ENCODE data around the gene BMPR1A. TPM values are rescaled to one million over a fixed set of nuclear protein-coding genes. Genes with fewer than 3 reads are reported as not detected.

BMPR1A gene
- total and polyA plus RNA-seq, 2 experiments from 2014 or later, result 14.2 to 82.5 TPM

DNA sequence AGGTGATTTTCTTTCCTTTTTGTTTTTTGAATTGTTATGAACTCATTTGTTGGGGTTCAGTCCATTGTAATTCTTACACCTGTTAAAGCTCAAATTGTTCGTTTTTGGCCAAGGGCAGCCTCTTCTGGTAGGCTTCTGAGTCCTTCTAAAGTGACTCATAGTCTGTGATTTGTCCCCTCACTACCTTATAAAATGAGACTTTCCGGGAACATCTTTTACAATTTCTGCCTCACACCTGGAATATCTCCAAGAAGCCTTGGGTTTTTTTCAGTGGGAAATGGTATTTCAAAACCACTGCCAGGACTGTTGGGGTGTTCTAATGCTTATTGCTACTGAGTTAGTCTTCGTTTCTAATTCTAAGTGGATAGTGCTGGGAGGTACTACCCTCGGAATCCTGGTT lies 56.7 kb downstream of the BMPR1A start:
- Histone ChIP-seq H3K9me2 (ENCODE audit: insufficient read depth) (no peaks in the 10 kb centered on the region), H3K27ac (ENCODE audit: low read depth) (0 out of 2 replicates have a peak overlapping the region, but pooled peaks have one; percentile 7), H3F3A (replicated peaks; ENCODE audit: low read depth) (no peaks in the 10 kb centered on the region; the same call in 1 of the 2 replicates), H3K27me3 (ENCODE audit: insufficient read depth) (no peaks in the 10 kb centered on the region), H3K4me3 (no peak overlapping the region), H3K4me1 (ENCODE audit: insufficient read depth) (peaks cover 63% of the 10 kb centered on the region), H4K20me1 (replicated peaks; ENCODE audit: insufficient read depth) (peaks cover 70% of the 10 kb centered on the region), H3K4me2 (no peak overlapping the region), H3K36me3 (ENCODE audit: insufficient read depth) (no peaks in the 10 kb centered on the region), H2AFZ (no peak overlapping the region), H3K79me2 (replicated peaks; ENCODE audit: insufficient read depth) (peaks cover 100% of the 10 kb centered on the region)
- peaks cover 61% of the 10 kb centered on the region for H3K4me1 Mint-ChIP-seq
- ATAC-seq (no peak), DNase-seq (ENCODE audit: low spot score) (no peak)
- no peaks in the 10 kb centered on the region for H3K9me3 Mint-ChIP-seq
- H3K4me3 Mint-ChIP-seq, result no peak overlapping the region
- peaks cover 2% of the 10 kb centered on the region for H3K27me3 Mint-ChIP-seq (ENCODE audit: insufficient read depth, low read depth, poor library complexity)
- TF ChIP-seq STAT1 (IDR thresholded peaks at IDR 0.05; ENCODE audit: unreplicated experiment), result no peak
- no peak for TF ChIP-seq ZNF114 (CRISPR knock-in tag; IDR thresholded peaks at IDR 0.05)
- no peak for TF ChIP-seq EZH2 (IDR thresholded peaks at IDR 0.05; ENCODE audit: low read depth, unreplicated experiment)
- TF ChIP-seq, protein P1, sequence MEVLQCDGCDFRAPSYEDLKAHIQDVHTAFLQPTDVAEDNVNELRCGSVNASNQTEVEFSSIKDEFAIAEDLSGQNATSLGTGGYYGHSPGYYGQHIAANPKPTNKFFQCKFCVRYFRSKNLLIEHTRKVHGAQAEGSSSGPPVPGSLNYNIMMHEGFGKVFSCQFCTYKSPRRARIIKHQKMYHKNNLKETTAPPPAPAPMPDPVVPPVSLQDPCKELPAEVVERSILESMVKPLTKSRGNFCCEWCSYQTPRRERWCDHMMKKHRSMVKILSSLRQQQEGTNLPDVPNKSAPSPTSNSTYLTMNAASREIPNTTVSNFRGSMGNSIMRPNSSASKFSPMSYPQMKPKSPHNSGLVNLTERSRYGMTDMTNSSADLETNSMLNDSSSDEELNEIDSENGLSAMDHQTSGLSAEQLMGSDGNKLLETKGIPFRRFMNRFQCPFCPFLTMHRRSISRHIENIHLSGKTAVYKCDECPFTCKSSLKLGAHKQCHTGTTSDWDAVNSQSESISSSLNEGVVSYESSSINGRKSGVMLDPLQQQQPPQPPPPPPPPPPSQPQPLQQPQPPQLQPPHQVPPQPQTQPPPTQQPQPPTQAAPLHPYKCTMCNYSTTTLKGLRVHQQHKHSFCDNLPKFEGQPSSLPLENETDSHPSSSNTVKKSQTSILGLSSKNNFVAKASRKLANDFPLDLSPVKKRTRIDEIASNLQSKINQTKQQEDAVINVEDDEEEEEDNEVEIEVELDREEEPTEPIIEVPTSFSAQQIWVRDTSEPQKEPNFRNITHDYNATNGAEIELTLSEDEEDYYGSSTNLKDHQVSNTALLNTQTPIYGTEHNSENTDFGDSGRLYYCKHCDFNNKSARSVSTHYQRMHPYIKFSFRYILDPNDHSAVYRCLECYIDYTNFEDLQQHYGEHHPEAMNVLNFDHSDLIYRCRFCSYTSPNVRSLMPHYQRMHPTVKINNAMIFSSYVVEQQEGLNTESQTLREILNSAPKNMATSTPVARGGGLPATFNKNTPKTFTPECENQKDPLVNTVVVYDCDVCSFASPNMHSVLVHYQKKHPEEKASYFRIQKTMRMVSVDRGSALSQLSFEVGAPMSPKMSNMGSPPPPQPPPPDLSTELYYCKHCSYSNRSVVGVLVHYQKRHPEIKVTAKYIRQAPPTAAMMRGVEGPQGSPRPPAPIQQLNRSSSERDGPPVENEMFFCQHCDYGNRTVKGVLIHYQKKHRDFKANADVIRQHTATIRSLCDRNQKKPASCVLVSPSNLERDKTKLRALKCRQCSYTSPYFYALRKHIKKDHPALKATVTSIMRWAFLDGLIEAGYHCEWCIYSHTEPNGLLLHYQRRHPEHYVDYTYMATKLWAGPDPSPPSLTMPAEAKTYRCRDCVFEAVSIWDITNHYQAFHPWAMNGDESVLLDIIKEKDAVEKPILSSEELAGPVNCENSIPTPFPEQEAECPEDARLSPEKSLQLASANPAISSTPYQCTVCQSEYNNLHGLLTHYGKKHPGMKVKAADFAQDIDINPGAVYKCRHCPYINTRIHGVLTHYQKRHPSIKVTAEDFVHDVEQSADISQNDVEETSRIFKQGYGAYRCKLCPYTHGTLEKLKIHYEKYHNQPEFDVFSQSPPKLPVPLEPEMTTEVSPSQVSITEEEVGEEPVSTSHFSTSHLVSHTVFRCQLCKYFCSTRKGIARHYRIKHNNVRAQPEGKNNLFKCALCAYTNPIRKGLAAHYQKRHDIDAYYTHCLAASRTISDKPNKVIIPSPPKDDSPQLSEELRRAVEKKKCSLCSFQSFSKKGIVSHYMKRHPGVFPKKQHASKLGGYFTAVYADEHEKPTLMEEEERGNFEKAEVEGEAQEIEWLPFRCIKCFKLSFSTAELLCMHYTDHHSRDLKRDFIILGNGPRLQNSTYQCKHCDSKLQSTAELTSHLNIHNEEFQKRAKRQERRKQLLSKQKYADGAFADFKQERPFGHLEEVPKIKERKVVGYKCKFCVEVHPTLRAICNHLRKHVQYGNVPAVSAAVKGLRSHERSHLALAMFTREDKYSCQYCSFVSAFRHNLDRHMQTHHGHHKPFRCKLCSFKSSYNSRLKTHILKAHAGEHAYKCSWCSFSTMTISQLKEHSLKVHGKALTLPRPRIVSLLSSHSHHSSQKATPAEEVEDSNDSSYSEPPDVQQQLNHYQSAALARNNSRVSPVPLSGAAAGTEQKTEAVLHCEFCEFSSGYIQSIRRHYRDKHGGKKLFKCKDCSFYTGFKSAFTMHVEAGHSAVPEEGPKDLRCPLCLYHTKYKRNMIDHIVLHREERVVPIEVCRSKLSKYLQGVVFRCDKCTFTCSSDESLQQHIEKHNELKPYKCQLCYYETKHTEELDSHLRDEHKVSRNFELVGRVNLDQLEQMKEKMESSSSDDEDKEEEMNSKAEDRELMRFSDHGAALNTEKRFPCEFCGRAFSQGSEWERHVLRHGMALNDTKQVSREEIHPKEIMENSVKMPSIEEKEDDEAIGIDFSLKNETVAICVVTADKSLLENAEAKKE (CRISPR knock-in tag; IDR thresholded peaks at IDR 0.05), result no peak
- TF ChIP-seq CREB1 (CRISPR knock-in tag; IDR thresholded peaks at IDR 0.05; ENCODE audit: low read depth), result no peak
- TF ChIP-seq JUNB (IDR thresholded peaks at IDR 0.05; ENCODE audit: unreplicated experiment), result no peak
- TF ChIP-seq, protein P2, sequence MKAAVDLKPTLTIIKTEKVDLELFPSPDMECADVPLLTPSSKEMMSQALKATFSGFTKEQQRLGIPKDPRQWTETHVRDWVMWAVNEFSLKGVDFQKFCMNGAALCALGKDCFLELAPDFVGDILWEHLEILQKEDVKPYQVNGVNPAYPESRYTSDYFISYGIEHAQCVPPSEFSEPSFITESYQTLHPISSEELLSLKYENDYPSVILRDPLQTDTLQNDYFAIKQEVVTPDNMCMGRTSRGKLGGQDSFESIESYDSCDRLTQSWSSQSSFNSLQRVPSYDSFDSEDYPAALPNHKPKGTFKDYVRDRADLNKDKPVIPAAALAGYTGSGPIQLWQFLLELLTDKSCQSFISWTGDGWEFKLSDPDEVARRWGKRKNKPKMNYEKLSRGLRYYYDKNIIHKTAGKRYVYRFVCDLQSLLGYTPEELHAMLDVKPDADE (IDR thresholded peaks at IDR 0.05), result no peak
- TF ChIP-seq EZH2phosphoT487 (IDR thresholded peaks at IDR 0.05; ENCODE audit: unreplicated experiment), result no peak
- TF ChIP-seq, protein P3, sequence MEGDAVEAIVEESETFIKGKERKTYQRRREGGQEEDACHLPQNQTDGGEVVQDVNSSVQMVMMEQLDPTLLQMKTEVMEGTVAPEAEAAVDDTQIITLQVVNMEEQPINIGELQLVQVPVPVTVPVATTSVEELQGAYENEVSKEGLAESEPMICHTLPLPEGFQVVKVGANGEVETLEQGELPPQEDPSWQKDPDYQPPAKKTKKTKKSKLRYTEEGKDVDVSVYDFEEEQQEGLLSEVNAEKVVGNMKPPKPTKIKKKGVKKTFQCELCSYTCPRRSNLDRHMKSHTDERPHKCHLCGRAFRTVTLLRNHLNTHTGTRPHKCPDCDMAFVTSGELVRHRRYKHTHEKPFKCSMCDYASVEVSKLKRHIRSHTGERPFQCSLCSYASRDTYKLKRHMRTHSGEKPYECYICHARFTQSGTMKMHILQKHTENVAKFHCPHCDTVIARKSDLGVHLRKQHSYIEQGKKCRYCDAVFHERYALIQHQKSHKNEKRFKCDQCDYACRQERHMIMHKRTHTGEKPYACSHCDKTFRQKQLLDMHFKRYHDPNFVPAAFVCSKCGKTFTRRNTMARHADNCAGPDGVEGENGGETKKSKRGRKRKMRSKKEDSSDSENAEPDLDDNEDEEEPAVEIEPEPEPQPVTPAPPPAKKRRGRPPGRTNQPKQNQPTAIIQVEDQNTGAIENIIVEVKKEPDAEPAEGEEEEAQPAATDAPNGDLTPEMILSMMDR (conservative IDR thresholded peaks at IDR 0.05; ENCODE audit: low read depth in 2 of 2), result no peak
- TF ChIP-seq, protein P4, sequence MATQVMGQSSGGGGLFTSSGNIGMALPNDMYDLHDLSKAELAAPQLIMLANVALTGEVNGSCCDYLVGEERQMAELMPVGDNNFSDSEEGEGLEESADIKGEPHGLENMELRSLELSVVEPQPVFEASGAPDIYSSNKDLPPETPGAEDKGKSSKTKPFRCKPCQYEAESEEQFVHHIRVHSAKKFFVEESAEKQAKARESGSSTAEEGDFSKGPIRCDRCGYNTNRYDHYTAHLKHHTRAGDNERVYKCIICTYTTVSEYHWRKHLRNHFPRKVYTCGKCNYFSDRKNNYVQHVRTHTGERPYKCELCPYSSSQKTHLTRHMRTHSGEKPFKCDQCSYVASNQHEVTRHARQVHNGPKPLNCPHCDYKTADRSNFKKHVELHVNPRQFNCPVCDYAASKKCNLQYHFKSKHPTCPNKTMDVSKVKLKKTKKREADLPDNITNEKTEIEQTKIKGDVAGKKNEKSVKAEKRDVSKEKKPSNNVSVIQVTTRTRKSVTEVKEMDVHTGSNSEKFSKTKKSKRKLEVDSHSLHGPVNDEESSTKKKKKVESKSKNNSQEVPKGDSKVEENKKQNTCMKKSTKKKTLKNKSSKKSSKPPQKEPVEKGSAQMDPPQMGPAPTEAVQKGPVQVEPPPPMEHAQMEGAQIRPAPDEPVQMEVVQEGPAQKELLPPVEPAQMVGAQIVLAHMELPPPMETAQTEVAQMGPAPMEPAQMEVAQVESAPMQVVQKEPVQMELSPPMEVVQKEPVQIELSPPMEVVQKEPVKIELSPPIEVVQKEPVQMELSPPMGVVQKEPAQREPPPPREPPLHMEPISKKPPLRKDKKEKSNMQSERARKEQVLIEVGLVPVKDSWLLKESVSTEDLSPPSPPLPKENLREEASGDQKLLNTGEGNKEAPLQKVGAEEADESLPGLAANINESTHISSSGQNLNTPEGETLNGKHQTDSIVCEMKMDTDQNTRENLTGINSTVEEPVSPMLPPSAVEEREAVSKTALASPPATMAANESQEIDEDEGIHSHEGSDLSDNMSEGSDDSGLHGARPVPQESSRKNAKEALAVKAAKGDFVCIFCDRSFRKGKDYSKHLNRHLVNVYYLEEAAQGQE (IDR thresholded peaks at IDR 0.05; ENCODE audit: unreplicated experiment), result no peak
- TF ChIP-seq NANOG (IDR thresholded peaks at IDR 0.05; ENCODE audit: borderline replicate concordance), result no peak
- no peak for TF ChIP-seq ZNF331 (CRISPR knock-in tag; IDR thresholded peaks at IDR 0.05; ENCODE audit: low read depth)
- no peak for TF ChIP-seq POLR2AphosphoS5 (IDR thresholded peaks at IDR 0.05; ENCODE audit: low read depth)
- no peak overlapping the region for H3K27ac Mint-ChIP-seq
- peaks cover 23% of the 10 kb centered on the region for H3K36me3 Mint-ChIP-seq (ENCODE audit: low read depth)
